NCI-H82 treated with DMSO at 0.1 percent for 48 hours (cell line): Measurements from ENCODE around the gene NRK.
"Not testable (repeated sequence)": the region's sequence is repeated elsewhere in the genome, so short reads cannot be mapped to it uniquely, and the experiment has no call there.

Experiments used
- DNase-seq: peaks from one replicate; lab custom pipeline; 2025; ENCODE audit not compliant: unreplicated experiment; lab: John Stamatoyannopoulos, UW

The NRK gene

DNA sequence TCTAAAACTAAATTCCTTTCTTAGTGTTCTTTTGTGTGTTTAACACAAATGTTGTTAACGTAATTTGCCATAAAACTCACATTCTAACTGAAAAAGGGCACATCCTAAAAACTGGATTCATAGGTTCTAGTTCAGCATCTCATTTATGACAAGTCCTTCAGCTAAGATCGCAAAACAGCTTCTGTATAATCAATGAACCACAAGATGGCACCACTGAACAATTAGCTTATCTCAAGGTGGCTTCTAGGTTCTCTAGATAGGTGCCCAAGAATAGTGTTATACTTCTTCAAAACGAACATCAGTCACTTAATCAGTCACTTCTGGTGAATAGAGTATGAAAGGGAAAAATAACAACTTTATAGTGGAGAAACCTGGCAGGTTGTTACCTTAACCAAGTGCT lies 54.3 kb downstream of the NRK start:
- peak; percentile 2 for DNase-seq

DNA sequence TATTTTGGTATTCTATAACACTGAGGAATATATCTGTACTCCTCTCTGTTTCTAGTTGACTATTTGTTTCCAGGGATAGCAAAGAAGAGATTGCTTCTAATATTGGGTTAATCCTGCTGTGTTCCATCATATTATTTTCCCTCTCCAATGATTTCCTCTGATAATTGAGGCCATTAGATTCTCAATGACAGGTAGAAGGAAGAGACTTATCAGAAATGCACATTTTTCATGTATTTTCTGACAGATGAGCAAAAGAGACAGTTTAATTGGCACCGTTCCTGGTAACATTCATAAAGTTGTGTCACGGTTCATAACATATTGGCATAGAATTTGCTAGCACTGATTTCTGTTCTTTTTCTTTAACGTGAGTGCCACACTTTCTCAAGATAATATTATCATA lies 58.2 kb downstream of the NRK start:
- DNase-seq = no peak

DNA sequence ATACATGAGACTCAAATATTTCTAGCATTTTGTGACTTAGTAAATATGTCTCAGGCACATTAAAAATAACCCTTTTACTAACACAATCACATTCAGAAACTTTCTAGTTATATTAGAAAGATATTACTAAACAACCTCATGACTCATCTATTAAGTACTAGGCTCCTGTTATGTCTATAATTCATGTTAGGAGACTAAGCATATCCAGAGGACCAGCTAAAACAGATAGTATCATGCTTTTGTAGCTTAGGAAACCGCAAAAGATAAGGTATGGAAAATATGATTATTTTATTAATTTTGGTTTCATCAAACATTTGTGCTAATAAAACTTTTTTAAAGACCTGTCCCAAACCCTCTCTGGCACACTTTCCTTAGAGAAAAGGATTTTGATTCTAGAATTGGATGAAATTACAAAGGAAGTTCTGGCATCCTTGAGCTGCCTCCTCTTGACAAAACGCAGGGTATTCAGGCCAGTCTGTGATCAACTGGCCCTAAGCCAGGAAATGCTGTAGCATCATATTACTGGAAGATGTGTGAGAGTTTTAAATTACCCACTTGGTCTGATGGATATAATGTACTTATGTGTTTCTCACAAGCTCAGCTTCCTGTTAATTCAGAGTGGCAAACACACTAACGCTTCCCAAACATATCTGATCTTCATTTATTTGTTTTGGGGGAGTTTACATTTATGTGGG lies 60.4 kb downstream of the NRK start:
- no peak for DNase-seq

DNA sequence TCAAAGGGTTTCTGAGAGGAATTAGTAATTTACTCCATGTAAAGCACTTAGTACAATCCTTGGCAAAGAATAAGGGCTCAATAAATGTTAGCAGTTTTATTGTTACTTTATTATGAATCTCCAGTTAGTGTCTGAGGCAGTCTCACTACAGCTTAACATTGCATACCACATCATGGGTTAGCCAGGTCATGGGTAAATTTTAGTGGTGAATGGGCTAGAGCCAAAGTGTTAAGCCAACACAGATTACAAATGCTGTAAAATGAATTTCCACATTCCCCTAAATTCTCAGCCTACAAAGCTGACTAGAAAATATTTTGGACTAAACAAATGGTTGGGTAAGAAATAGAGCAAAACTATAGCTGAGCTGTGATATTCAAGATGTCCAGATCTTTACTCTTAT lies 72.4 kb downstream of the NRK start:
- DNase-seq = no peak

DNA sequence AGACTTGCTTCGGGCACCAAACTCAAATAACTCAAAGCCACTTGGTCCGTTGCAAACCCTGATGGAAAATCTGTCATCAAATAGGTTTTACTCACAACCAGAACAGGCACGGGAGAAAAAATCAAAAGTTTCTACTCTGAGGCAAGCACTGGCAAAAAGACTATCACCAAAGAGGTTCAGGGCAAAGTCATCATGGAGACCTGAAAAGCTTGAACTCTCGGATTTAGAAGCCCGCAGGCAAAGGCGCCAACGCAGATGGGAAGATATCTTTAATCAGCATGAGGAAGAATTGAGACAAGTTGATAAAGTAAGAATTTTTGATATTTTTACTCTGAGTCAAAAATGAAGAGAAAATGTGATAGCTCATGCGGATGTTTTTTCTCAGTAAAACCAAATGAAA lies 87.2 kb downstream of the NRK start:
- DNase-seq = no peak

DNA sequence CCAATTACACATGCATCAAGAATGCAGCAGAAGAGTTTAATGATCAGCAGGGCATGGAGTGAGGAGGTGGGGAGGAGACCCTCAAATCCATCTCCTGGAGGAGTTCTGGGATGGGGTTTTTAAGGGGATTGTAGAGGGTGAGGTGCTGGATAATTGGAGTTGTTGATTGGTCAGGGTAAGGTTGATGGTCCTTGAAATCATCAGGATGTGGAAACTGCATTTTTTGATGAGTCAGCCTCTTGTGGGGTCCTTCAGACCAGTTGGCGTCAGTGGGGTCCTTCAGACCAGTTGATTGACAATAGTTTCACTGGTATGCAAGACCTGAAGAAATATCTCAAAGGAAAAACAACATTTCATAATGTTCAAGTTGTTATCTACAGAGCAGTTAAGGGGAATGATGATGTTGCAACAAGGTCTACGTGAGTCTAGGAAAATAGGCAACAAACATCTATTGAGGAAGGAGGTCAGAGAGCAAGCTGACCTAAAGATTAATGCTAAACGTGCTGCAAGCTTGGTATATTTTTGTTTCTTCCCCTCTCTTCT lies 88.3 kb downstream of the NRK start:
- DNase-seq = no peak

DNA sequence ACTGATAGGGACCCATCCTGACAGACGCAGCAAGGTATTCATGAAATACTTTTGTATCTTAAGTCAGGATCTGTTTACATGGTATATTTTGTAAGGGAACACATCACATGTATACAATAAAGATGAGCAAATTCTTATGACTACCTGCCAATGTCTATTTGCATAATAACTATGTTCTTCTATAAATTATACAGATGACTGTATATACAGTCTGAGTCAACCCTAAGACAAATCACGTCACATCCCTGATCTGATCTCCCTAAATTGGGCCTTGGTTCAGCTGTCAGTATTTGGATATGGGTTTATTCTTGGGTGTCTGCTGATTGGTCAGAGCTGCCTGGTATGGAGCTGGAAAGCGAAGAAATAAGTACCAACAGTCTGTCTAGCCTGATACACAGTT lies 122.9 kb downstream of the NRK start:
- no peak for DNase-seq

DNA sequence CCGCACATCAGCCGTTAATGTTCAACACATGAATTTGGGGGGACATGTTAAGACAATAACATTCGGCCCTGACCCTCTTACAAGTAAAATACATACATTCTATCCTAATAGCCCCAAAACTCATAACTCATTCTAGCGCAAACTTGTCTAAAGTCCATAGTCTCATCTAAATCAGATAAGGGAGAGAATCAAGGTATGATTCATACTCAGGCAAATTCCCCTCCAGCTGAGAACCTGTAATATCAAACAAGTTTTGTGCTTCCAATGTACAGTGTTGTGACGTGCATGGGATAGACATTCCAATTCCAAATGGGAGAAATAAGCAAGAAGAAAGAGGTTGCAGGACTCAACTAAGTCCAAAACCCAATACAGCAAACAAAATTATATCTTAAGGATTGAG lies 147.1 kb downstream of the NRK start:
- DNase-seq = no peak

DNA sequence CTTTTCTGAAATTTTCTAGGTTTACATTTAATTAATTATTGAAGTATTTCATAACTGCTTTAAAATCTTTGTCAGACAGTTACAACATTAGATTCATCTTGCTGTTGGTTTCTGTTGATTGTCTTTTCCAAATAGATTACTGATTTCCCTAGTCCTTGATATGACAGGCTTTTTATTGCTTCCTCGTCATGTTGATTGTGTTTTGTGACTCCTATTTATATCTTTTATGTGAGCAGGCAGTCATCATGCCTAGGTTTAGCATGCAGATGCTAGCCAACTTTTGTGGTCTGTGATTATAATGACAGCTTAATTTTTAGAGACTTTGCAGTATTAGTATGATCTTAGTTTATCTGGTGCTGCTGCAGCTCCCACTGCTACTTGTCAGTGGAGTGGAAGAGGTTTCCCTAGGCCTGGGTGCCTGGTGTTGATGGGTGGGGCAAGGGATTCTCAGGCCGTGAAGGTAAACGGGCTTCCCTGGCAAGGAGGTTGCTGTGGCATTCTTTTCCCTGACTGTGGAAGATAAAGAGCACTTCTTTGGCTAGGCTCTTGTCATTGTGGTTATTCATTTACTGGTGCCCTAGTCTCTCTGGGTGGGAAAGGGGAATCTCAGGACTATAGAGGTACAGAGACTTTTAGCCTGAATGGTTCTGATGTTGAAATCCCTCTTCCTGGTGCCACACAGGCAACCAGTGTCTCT lies 150.5 kb downstream of the NRK start:
- no peak for DNase-seq

DNA sequence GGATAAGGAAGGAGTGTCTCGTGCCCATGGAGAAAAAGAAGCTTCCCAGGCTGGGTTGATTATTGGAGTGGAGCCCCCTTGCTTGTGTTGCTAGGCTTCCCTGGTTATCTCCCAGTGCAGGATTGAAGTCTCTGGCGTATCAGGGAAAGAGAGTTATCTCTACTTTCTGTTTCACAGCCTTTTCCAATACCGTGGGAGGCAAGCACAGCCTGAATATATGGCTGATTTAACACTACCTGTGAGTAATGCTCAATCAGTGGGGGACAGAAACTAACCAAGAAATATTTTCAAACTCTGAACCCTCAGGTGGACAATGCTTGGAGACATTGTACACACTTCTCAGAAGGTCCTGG lies 151.0 kb downstream of the NRK start:
- DNase-seq = no peak

DNA sequence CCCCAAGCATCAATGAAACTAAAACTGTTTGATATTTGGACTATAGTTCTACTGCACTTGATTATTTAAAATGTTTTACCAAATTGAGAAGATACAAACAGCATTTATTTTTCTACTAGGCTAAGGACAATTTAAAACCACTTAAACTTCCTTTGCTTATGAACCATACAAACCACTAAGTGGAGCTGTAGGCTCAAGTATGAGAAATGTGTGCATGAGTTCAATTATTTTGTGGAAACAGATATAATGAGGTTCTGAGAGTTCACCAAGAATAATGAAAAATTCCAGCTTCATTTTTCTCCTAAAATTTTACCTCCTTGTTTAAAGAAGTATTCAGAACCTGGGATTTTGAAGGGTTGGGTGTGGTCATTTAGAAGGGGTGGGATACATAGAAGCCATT lies 153.0 kb downstream of the NRK start:
- no peak for DNase-seq

DNA sequence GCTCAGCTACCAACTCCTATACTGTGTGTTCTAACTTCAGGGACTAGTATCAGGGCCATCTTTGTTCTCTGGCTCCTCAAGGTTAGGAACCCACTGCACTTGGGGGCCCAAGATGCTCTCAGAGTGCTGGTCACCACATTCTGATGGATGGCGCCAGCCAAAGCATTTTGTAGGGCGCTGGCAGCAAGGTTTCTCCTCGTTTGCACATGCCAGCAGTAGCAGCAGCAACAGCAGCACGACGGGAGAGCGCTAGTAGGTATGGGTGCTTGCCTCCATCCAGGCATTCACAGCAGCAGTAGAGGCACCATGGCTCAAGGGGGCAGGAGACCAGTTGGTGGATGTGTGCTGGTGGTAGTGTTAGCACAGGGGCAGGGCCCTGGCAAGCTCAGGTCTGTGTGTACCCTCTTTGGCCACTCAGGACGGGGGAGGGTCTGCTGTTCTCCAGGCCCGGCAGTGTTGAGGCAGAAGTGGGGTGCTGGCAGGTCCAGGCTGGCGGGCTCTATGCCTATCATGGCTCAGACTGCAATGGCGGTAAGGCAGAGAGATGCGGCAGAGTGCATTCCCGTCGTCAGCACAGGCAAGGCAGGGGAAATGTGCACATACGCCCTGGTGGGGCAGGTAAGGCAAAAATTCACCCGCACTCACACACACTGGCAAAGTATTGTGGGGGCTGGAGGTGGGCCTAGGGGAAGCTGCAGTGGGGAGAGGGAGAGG lies 159.6 kb downstream of the NRK start:
- no peak for DNase-seq

DNA sequence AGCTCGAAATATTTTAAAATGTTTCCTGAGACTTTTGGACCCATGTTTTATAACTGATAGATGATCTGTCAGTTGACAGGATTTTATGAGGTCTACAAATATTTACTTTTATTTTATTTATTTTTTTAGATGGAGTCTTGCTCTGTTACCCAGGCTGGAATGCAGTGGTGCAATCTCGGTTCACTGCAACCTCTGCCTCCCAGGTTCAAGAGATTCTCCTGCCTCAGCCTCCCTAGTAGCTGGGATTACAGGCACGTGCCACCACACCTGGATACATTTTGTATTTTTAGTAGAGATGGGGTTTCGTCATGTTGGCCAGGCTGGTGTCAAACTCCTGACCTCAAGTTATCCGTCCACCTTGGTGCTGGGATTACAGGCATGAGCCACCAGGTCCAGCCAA lies 166.1 kb downstream of the NRK start:
- not testable (repeated sequence) for DNase-seq

DNA sequence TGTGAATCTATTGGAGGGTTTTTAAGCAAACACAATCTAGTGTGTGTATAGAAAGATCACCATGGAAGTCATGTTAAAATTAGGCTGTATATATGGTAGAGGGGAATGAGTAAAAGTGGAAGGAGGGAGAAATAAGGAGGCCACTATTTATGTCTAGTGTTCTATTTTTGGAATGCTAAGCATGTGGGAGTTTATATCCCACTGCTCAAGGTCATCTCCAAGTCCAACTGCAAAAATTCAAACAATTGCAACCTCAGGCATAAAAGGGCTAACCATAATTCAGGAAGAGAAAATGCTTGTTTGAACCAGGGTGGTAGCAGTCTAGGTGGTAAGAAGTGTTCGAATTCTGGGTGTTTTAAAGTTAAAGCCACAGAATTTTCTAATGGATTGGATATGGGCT lies 177.0 kb downstream of the NRK start:
- DNase-seq = no peak

DNA sequence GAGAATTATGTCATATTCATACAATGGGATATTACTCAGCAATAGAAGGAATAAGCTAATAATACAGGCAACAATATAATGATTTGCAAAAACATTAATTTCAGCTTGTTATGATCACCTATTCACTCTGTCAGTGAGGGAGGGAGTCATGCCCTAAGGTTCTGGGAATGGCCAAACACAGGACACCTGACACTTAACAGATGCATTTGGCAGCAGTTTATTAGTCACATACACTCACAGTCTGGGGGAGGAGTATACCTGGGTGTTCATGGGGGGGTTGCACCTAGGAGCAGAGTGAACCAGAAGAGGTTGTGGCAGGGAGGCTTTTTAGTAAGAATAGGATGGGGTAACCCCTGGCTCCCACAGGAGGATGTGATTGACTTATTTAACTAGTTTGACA lies 177.9 kb downstream of the NRK start:
- no peak for DNase-seq

DNA sequence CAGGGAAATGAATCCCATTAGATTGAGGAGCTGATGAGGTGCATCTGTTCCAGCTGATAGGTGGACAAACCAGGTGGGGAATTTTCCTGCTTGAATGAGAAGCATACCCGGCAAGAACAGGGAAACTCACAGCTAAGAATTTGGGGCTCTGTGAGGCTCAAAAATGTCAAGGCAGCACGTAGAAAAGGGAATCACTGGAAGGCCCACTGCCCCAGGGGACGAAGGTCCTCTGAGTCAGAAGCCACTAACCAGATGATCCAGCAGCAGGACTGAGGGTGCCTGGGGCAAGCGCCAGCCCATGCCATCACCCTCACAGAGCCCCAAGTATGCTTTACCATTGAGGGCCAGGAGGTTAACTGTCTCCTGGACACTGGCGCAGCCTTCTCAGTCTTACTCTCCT lies 178.3 kb downstream of the NRK start:
- DNase-seq = not testable (repeated sequence)

DNA sequence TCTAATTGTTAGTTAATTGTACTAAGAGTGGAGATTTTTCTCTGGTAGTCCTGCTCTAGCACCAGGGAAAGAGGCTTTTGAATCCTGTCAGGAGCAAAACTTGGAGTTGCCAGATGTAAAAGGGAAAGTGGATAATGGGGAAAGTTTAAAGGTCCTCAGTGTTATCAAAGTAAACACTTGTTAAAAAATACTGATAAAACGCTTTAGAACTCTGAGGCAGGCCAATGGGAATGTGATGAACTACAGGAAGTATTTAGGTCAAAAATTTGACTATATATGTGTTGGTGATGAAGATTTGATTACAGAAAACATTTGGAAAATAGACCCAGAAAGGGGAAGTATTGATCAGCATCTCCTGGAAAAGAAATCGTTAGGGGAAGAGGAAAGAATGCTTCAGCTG lies 183.3 kb downstream of the NRK start:
- no peak for DNase-seq

DNA sequence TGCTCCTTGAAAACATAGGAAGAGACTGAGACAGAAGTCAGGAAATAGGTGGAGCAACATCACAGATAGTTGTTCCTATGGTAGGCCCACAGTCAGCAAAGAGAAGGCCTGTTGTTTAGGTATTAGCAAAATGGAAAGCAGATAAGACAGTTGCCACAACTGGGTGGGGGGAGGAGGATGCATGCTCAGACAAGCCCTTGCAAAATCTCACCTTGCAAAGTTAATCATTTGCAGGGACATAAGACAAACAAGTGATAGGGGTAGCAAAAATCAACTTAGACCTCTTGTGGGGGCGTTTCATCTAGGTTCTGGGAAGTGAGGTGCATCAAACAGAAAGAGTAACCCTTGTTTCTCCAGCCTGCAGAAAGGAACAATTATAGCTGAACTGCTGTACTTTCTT lies 185.5 kb downstream of the NRK start:
- no peak for DNase-seq
